CD4-positive, alpha-beta T cell (primary cell): ENCODE results near the gene GPR107. TPM values are rescaled to one million over a fixed set of nuclear protein-coding genes. Genes with fewer than 3 reads are reported as not detected.

ENCODE experiments used
- ATAC-seq: fragments of 200-7000 bp; cut with Tn5 transposase; one replicate; pipeline ENCODE4 v1.10.0; 2022; ENCODE audit warnings: mild to moderate bottlenecking; ENCODE audit not compliant: poor library complexity
- CTCF ChIA-PET: fragments of 350-600 bp; sonication (Branson Sonifier 250); formaldehyde crosslinking; loops from one replicate; lab custom pipeline; 2021; ENCODE audit warnings: antibody characterized with exemption, inconsistent platforms; lab: Charles Lee
- POLR2A ChIA-PET: fragments of 350-600 bp; sonication (Branson Sonifier 250); formaldehyde crosslinking; loops from one replicate; lab custom pipeline; 2021; ENCODE audit warnings: antibody characterized with exemption, inconsistent platforms; lab: Charles Lee
- DNase-seq, 14 experiments: peaks; one replicate each; pipeline ENCODE4 v3.0.0-alpha.2; 2013 to 2020; ENCODE audit warnings: mixed read lengths in 2 of 14
- H3K27ac ChIP-seq, 2 donors: one replicate each; pipeline versions ENCODE4 v1.5.1 to v1.7.0; 2013; ENCODE audit warnings: low read length in 2 of 2, low read depth in 1 of 2, mild to moderate bottlenecking in 1 of 2
- H3K27me3 ChIP-seq, 2 experiments: 1 replicate in 1 of 2; 2 replicates in 1 of 2; pipeline versions ENCODE4 v1.6.1 to v1.7.0; 2013; ENCODE audit warnings: low read length in 2 of 2, control low read depth in 1 of 2, mild to moderate bottlenecking in 1 of 2, moderate library complexity in 1 of 2; ENCODE audit not compliant: insufficient read depth in 2 of 2, control insufficient read depth in 1 of 2
- H3K36me3 ChIP-seq: one replicate; pipeline ENCODE4 v1.6.1; 2013; ENCODE audit warnings: low read length, control low read depth; ENCODE audit not compliant: insufficient read depth
- H3K4me1 ChIP-seq: one replicate; pipeline ENCODE4 v1.6.1; 2013; ENCODE audit warnings: low read length, control low read depth; ENCODE audit not compliant: insufficient read depth
- H3K4me3 ChIP-seq: one replicate; pipeline ENCODE4 v1.5.1; 2013; ENCODE audit warnings: mild to moderate bottlenecking, low read length, moderate library complexity
- H3K9me3 ChIP-seq, 2 experiments: 1 replicate in 1 of 2; 2 replicates in 1 of 2; pipeline versions ENCODE4 v1.6.1 to v1.7.0; 2013; ENCODE audit warnings: low read length in 2 of 2, mild to moderate bottlenecking in 2 of 2, control low read depth in 1 of 2, moderate library complexity in 1 of 2; ENCODE audit not compliant: control insufficient read depth in 1 of 2, insufficient read depth in 1 of 2
- H3K27ac Mint-ChIP-seq: one replicate; pipeline ENCODE4 v1.8.0; 2020; ENCODE audit warnings: mixed read lengths
- H3K27me3 Mint-ChIP-seq: one replicate; pipeline ENCODE4 v1.8.0; 2021; ENCODE audit warnings: mixed read lengths
- H3K36me3 Mint-ChIP-seq: one replicate; pipeline ENCODE4 v1.8.0; 2021; ENCODE audit warnings: low read depth, mixed read lengths
- H3K4me1 Mint-ChIP-seq: one replicate; pipeline ENCODE4 v1.8.0; 2021; ENCODE audit warnings: low read depth, mixed read lengths
- H3K4me3 Mint-ChIP-seq: one replicate; pipeline ENCODE4 v1.8.0; 2020; ENCODE audit warnings: mild to moderate bottlenecking, mixed read lengths
- H3K9me3 Mint-ChIP-seq: one replicate; pipeline ENCODE4 v1.8.0; 2020; ENCODE audit warnings: mixed read lengths
- intact Hi-C, 2 experiments: fragments of 100-400 bp; cut with DNase I in 1 of 2; cut with micrococcal nuclease in 1 of 2; formaldehyde crosslinking; loops; one replicate each; pipeline versions ENCODE4 v1.15.1 to v1.9.0; 2023 to 2025; cut with DNase I, micrococcal nuclease
- total RNA-seq, 174 experiments: library from RNA in 2 of 174; stranded (reverse) in 2 of 174; gene quantifications; one replicate each; pipeline ENCODE4 v1.2.3 and lab custom pipeline; 2021 to 2026
- TF ChIP-seq, protein P1 (sequence below): fragments of 200-600 bp; IDR thresholded peaks from one replicate; pipeline ENCODE4 v1.8.0; 2022; ENCODE audit warnings: antibody characterized with exemption, mild to moderate bottlenecking

The GPR107 gene
- total RNA-seq, 2 experiments from 2014 or later, result 18.9 to 19.2 TPM

GRCh38 chr9:130144703-130145102 is 91.0 kb downstream of the GPR107 start:
- CTCF ChIA-PET, result no interaction called here
- peaks cover 0 to 5% of the 10 kb centered on the region in 2 experiments for H3K9me3 ChIP-seq
- Mint-ChIP-seq H3K9me3 (no peaks in the 10 kb centered on the region), H3K27me3 (peaks cover 31% of the 10 kb centered on the region), H3K27ac (no peak overlapping the region), H3K36me3 (no peaks in the 10 kb centered on the region), H3K4me1 (peaks cover 22% of the 10 kb centered on the region), H3K4me3 (no peak overlapping the region)
- H3K4me1 ChIP-seq, result peaks cover 7% of the 10 kb centered on the region
- ATAC-seq, result no peak
- no peaks in the 10 kb centered on the region for H3K36me3 ChIP-seq
- H3K4me3 ChIP-seq, result no peak overlapping the region
- no peak overlapping the region for H3K27ac ChIP-seq
- H3K27me3 ChIP-seq, result peaks cover 6 to 9% of the 10 kb centered on the region in 2 experiments
- no peak for DNase-seq
- TF ChIP-seq, protein P1, sequence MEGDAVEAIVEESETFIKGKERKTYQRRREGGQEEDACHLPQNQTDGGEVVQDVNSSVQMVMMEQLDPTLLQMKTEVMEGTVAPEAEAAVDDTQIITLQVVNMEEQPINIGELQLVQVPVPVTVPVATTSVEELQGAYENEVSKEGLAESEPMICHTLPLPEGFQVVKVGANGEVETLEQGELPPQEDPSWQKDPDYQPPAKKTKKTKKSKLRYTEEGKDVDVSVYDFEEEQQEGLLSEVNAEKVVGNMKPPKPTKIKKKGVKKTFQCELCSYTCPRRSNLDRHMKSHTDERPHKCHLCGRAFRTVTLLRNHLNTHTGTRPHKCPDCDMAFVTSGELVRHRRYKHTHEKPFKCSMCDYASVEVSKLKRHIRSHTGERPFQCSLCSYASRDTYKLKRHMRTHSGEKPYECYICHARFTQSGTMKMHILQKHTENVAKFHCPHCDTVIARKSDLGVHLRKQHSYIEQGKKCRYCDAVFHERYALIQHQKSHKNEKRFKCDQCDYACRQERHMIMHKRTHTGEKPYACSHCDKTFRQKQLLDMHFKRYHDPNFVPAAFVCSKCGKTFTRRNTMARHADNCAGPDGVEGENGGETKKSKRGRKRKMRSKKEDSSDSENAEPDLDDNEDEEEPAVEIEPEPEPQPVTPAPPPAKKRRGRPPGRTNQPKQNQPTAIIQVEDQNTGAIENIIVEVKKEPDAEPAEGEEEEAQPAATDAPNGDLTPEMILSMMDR, result no peak
- intact Hi-C loops, result no loop called here
- POLR2A ChIA-PET, result interaction anchor here (2.4 kb wide), 1 partner anchor 17 kb away, joined by 6 read pairs; no protein-coding TSS in a partner anchor

- Histone ChIP-seq H3K27me3 (peaks cover 6 to 9% of the 10 kb centered on the region in 2 experiments), H3K4me1 (peaks cover 7% of the 10 kb centered on the region), H3K9me3 (peaks cover 0 to 5% of the 10 kb centered on the region in 2 experiments), H3K4me3 (no peak overlapping the region), H3K36me3 (no peaks in the 10 kb centered on the region), H3K27ac (no peak overlapping the region)
- Mint-ChIP-seq H3K9me3 (no peaks in the 10 kb centered on the region), H3K4me3 (no peak overlapping the region), H3K4me1 (peaks cover 12% of the 10 kb centered on the region), H3K36me3 (no peaks in the 10 kb centered on the region), H3K27ac (no peak overlapping the region), H3K27me3 (peaks cover 31% of the 10 kb centered on the region)
- no peak for DNase-seq
- no peak for ATAC-seq
- intact Hi-C loops, result no loop called here
- TF ChIP-seq, protein P1, result no peak
- ChIA-PET POLR2A (interaction anchor here (0.7 to 2.4 kb wide), 2 partner anchors 18 to 1216 kb away, joined by 3 to 6 read pairs; no protein-coding TSS in a partner anchor), CTCF (interaction anchor here (0.8 kb wide), 1 partner anchor 45 kb away, joined by 4 read pairs; no protein-coding TSS in a partner anchor)
These were observed 92.0 kb downstream of the GPR107 start for GRCh38 chr9:130145658-130146057.

GRCh38 chr9:130147198-130147597 is 93.5 kb downstream of the GPR107 start:
- H3K4me3 ChIP-seq, result no peak overlapping the region
- no peak for ATAC-seq
- H3K4me1 Mint-ChIP-seq, result peaks cover 10% of the 10 kb centered on the region
- CTCF ChIA-PET, result no interaction called here
- TF ChIP-seq, protein P1, result no peak
- H3K36me3 Mint-ChIP-seq, result no peaks in the 10 kb centered on the region
- H3K9me3 Mint-ChIP-seq, result no peaks in the 10 kb centered on the region
- H3K9me3 ChIP-seq, result peaks cover 0 to 5% of the 10 kb centered on the region in 2 experiments
- no peak overlapping the region for H3K4me3 Mint-ChIP-seq
- intact Hi-C loops, result no loop called here
- H3K27me3 ChIP-seq, result peaks cover 6 to 9% of the 10 kb centered on the region in 2 experiments
- no peak overlapping the region for H3K27ac ChIP-seq
- peaks cover 7% of the 10 kb centered on the region for H3K4me1 ChIP-seq
- H3K27ac Mint-ChIP-seq, result no peak overlapping the region
- POLR2A ChIA-PET, result no interaction called here
- no peaks in the 10 kb centered on the region for H3K36me3 ChIP-seq
- peaks cover 31% of the 10 kb centered on the region for H3K27me3 Mint-ChIP-seq
- no peak for DNase-seq
